Measurements from ENCODE around the gene PGM2L1. TPM values are rescaled to one million over a fixed set of nuclear protein-coding genes. Genes with fewer than 3 reads are reported as not detected.
"Not testable (repeated sequence)": the region's sequence is repeated elsewhere in the genome, so short reads cannot be mapped to it uniquely, and the experiment has no call there.

Gene PGM2L1
- total RNA-seq, 2 experiments from 2014 or later, result 8.6 to 10.5 TPM

DNA sequence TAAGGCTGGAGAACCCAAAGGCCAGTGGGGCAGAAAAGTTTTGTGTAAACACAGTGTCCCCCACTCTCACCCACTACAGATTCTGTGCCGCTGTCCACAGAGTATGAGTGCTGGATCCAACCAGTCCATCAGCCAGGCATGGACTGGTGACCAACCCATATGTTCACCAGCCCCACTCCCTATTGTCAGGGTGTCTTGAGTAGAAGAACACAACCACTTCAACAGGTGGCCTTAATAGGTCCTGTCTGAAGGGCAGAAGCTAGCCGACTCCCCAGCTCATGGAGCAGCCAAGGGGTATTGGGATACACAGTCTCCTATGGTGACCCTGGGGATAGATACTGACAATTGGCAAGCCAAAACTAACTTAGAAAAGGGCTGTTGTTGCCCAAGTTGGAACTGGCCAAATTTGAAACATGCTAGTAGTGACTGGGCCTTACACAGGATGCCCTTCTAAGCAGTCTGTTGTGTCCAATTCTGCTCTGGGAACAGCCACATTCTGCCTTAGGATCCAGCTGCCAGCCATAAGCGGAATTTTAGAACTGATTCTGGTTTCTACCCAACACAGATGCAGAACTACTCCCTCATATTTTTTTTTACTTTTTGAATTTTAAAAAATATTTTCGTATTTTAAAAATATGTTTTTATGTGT lies 19.8 kb upstream of the PGM2L1 start:
- DNase-seq, result no peak
- Mint-ChIP-seq H3K27me3 (peaks cover 6% of the 10 kb centered on the region), H3K4me3 (no peak overlapping the region), H3K36me3 (no peaks in the 10 kb centered on the region), H3K4me1 (peaks cover 10% of the 10 kb centered on the region), H3K9me3 (no peaks in the 10 kb centered on the region), H3K27ac (no peak overlapping the region)
- POLR2A ChIA-PET, result no interaction called here
- ATAC-seq (ENCODE audit: low read depth), result no peak

DNA sequence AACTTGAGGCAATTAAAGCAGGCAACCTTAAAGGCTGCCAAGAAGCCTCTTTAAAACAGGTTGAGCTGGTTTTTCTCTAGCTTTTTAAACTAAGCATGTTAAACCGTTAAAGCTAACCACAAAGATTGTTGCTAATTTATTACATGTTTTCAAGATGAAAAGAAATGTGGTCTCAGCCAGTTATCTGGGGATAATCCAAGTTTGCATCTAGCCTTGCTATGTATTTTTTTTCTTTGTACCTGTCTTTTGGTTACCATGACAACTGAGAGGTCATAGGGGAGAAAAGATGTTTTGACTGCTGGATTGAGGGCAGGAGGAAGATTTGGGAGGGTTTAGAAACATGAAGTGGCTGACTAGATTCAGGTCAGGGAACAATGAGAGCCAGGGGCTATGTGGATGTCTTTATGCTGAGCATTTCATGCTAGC lies 19.2 kb upstream of the PGM2L1 start:
- DNase-seq, result no peak
- POLR2A ChIA-PET, result interaction anchor here (0.5 kb wide), 1 partner anchor 76 kb away, joined by 4 read pairs; no protein-coding TSS in a partner anchor
- Mint-ChIP-seq H3K27ac (no peak overlapping the region), H3K9me3 (no peaks in the 10 kb centered on the region), H3K36me3 (no peaks in the 10 kb centered on the region), H3K27me3 (peaks cover 6% of the 10 kb centered on the region), H3K4me1 (peaks cover 10% of the 10 kb centered on the region), H3K4me3 (no peak overlapping the region)
- ATAC-seq (ENCODE audit: low read depth), result no peak

DNA sequence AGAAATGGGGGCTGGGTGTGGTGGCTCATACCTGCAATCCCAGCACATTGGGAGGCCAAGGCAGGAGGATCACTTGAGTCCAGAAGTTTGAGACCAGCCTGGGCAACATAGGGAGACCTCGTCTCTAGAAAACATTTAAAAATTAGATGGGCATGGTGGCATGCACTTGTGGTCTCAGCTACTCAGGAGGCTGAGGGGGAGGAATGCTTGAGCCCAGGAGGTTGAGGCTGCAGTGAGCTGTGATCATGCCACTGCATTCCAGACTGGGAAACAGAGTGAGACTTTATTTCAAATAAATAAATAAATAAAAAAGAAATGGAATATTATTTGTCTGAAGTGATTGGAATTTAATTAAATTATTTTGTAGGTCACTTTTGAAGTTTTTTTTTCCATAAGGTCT lies 18.7 kb upstream of the PGM2L1 start:
- H3K27me3 Mint-ChIP-seq; H3K4me3 Mint-ChIP-seq; H3K9me3 Mint-ChIP-seq; H3K36me3 Mint-ChIP-seq; DNase-seq; H3K27ac Mint-ChIP-seq; ATAC-seq (ENCODE audit: low read depth): not testable (repeated sequence)
- POLR2A ChIA-PET, result interaction anchor here (0.5 kb wide), 1 partner anchor 76 kb away, joined by 4 read pairs; no protein-coding TSS in a partner anchor
- peaks cover 10% of the 10 kb centered on the region for H3K4me1 Mint-ChIP-seq

GRCh38 chr11:74412733-74413359 lies 14.6 kb upstream of the PGM2L1 start:
- H3K4me3 Mint-ChIP-seq, result no peak overlapping the region
- H3K27ac Mint-ChIP-seq, result no peak overlapping the region
- DNase-seq, result no peak
- H3K9me3 Mint-ChIP-seq, result no peaks in the 10 kb centered on the region
- no peaks in the 10 kb centered on the region for H3K36me3 Mint-ChIP-seq
- H3K4me1 Mint-ChIP-seq, result peaks cover 8% of the 10 kb centered on the region
- H3K27me3 Mint-ChIP-seq, result peaks cover 5% of the 10 kb centered on the region
- POLR2A ChIA-PET, result no interaction called here
- no peak for ATAC-seq (ENCODE audit: low read depth)

- peaks cover 5% of the 10 kb centered on the region for H3K4me1 Mint-ChIP-seq
- ATAC-seq (ENCODE audit: low read depth) (no peak), DNase-seq (no peak)
- H3K27ac Mint-ChIP-seq, result no peak overlapping the region
- H3K27me3 Mint-ChIP-seq, result peaks cover 5% of the 10 kb centered on the region
- H3K4me3 Mint-ChIP-seq, result no peak overlapping the region
- POLR2A ChIA-PET, result no interaction called here
- H3K36me3 Mint-ChIP-seq, result no peaks in the 10 kb centered on the region
- no peaks in the 10 kb centered on the region for H3K9me3 Mint-ChIP-seq
Measured at GRCh38 chr11:74412321-74412720, 14.1 kb upstream of the PGM2L1 start.

GRCh38 chr11:74409633-74410032 lies 11.4 kb upstream of the PGM2L1 start:
- H3K4me3 Mint-ChIP-seq, result no peak overlapping the region
- POLR2A ChIA-PET, result no interaction called here
- ATAC-seq (ENCODE audit: low read depth) (no peak), DNase-seq (no peak)
- H3K27ac Mint-ChIP-seq, result no peak overlapping the region
- no peaks in the 10 kb centered on the region for H3K9me3 Mint-ChIP-seq
- H3K4me1 Mint-ChIP-seq, result no peaks in the 10 kb centered on the region
- H3K36me3 Mint-ChIP-seq, result no peaks in the 10 kb centered on the region
- peaks cover 17% of the 10 kb centered on the region for H3K27me3 Mint-ChIP-seq

DNA sequence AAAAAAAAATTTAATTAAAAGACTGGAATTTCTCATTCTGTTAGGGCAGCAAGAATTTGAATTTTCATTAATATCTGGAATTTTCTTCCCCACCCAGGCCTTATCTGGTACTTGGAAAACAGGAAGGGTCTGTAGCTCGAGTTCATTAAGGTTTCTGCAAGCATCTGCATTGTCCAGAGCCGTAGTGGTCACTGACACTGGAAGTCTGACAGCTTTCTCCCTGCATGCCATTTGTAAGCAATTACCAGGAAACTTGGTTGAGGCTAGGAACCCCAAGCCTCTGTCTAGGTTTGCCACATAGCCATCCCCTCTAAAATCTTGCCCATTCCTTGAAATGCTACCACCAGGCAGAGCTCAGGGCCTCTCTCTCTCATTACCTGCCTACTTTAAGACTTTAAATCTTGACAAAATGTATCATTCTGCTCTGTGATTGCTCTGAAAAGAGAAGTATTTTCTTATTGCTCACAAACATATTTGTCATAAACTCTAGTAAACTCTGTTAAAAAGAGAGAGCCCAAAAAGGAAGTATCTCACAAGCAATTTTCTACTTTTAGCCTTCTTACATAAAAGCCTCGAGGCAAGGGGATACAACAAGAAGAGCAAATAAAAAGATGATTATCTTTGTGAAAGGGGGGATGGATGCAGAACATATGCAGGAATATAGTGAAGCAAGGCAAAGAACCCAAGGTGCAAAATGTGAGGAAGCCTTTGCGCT lies 5.5 kb upstream of the PGM2L1 start:
- Mint-ChIP-seq H3K4me1 (peaks cover 7% of the 10 kb centered on the region), H3K27ac (no peak overlapping the region), H3K4me3 (no peak overlapping the region), H3K27me3 (peaks cover 11% of the 10 kb centered on the region), H3K9me3 (no peaks in the 10 kb centered on the region), H3K36me3 (no peaks in the 10 kb centered on the region)
- DNase-seq (no peak), ATAC-seq (ENCODE audit: low read depth) (no peak)
- POLR2A ChIA-PET, result no interaction called here

DNA sequence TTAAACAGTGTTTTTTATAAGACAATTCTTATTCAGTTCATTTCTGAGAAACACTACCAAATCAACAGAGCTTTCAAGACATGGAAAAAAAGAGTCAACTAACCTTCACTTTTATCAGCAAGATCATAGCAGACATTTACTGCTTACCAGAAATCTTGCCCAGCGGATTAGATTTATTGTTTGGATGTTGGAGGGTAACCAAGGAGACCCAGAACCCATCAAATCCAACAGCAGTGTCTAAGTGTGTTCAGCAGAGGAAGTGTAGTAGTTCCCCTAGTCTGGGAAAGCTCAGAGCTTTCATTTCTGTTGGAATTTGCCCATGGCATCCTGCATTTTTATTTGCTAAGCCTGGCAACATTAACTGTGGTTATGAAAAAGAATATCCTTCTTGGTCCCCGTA lies 2.4 kb upstream of the PGM2L1 start:
- peaks cover 1% of the 10 kb centered on the region for H3K36me3 Mint-ChIP-seq
- DNase-seq (no peak), ATAC-seq (ENCODE audit: low read depth) (no peak)
- POLR2A ChIA-PET, result no interaction called here
- H3K4me3 Mint-ChIP-seq, result no peak overlapping the region
- no peak overlapping the region for H3K27ac Mint-ChIP-seq
- peaks cover 8% of the 10 kb centered on the region for H3K27me3 Mint-ChIP-seq
- peaks cover 10% of the 10 kb centered on the region for H3K4me1 Mint-ChIP-seq
- no peaks in the 10 kb centered on the region for H3K9me3 Mint-ChIP-seq

DNA sequence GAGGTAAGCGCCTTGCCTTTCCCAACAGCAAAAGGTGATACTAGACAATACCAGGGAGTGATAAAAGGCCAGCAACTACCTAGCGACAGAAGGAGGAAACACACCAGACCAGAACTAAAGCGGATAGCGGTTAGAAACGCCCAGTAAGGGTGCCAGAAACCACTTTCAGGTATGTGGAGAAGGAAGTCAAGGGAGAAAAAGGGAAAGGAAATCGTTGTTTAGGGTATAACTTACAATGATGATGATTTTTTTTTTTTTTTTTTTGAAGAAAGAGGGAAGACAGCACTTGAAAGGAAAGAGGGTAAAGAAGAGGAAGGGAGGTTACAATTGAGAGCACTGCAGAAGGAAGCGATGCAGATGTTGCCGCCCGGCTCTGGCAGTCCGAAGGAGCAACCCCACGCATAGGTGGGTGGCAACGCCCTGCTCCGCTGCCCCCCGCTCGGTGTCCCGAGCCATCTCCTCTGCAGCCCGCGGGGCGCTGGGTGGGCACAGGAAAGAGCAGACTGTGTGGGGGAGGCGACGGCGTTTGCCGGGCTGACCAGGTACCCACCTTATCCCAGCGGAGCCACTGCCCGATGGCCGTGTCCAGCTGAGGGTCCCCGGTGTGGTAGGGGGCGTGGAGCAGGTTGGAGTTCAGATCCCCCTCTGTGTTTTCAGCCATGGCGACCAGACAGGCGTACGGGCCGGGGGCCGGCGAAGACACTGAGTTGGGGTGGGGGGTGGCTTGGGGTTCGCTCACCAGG lies 561 bp downstream of the PGM2L1 start:
- no peaks in the 10 kb centered on the region for H3K9me3 Mint-ChIP-seq
- peak; percentile 67 for DNase-seq

DNA sequence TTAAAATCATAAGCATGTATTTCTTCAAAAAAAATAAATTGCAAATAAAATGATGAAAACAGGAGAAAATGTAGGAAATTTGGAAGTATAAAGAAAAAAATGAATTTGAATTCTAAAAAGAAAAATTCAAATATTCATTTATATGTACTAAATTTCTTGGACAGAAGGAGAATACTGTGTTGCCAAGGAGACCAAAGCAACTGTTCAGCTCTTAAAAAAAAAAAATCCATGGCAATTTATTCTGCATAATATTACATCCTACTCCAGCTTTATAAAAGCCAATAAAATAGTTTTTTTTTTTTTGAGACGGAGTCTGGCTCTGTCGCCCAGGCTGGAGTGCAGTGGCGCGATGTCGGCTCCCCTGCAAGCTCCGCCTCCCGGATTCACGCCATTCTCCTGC lies 6.0 kb downstream of the PGM2L1 start:
- no peaks in the 10 kb centered on the region for H3K27me3 Mint-ChIP-seq
- no peak overlapping the region for H3K27ac Mint-ChIP-seq
- DNase-seq (no peak), ATAC-seq (ENCODE audit: low read depth) (no peak)
- no peaks in the 10 kb centered on the region for H3K36me3 Mint-ChIP-seq
- peaks cover 11% of the 10 kb centered on the region for H3K4me1 Mint-ChIP-seq
- H3K4me3 Mint-ChIP-seq, result no peak overlapping the region
- H3K9me3 Mint-ChIP-seq, result no peaks in the 10 kb centered on the region
- POLR2A ChIA-PET, result no interaction called here

More for the DNA sequence above, 561 bp downstream of the PGM2L1 start:
- Mint-ChIP-seq H3K36me3 (peaks cover 1% of the 10 kb centered on the region), H3K4me1 (peaks cover 10% of the 10 kb centered on the region), H3K27ac (peak overlapping the region; percentile 86), H3K4me3 (peak overlapping the region; percentile 99), H3K27me3 (no peaks in the 10 kb centered on the region)
- POLR2A ChIA-PET, result interaction anchor here (0.6 to 3.1 kb wide), 4 partner anchors 9 to 343 kb away, joined by 3 to 22 read pairs (median 4); partner anchors contain the start of genes LIPT2 and POLD3
- ATAC-seq (ENCODE audit: low read depth), result peak; percentile 24

DNA sequence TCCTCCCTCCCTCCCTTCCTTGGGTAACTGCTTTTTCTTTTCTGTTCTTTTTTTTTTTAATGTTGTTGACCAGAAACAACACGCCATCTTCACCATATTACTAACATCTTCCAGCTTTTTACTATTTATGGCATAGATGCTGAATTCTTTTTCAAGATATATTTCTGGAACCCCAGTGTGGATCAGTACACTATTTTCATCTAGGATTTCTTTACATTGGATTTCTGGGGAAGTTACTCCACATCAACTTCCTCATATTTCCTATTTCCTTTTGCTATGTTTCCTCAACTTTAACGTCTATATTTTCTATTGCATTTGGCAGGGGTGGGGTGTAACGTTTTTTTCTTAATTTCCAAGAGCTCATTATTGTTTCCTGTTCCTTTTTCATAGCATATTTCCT lies 7.0 kb downstream of the PGM2L1 start:
- H3K4me1 Mint-ChIP-seq, result peaks cover 10% of the 10 kb centered on the region
- no peak overlapping the region for H3K4me3 Mint-ChIP-seq
- ATAC-seq (ENCODE audit: low read depth), result no peak
- H3K9me3 Mint-ChIP-seq, result no peaks in the 10 kb centered on the region
- DNase-seq, result no peak
- H3K27ac Mint-ChIP-seq, result no peak overlapping the region
- POLR2A ChIA-PET, result no interaction called here
- H3K36me3 Mint-ChIP-seq, result no peaks in the 10 kb centered on the region
- H3K27me3 Mint-ChIP-seq, result no peaks in the 10 kb centered on the region

- Mint-ChIP-seq H3K36me3 (no peaks in the 10 kb centered on the region), H3K9me3 (no peaks in the 10 kb centered on the region), H3K4me1 (peaks cover 10% of the 10 kb centered on the region), H3K4me3 (no peak overlapping the region), H3K27me3 (no peaks in the 10 kb centered on the region), H3K27ac (no peak overlapping the region)
- ATAC-seq (ENCODE audit: low read depth) (no peak), DNase-seq (no peak)
- POLR2A ChIA-PET, result no interaction called here
Measured at GRCh38 chr11:74390697-74391096, 7.5 kb downstream of the PGM2L1 start.

DNA sequence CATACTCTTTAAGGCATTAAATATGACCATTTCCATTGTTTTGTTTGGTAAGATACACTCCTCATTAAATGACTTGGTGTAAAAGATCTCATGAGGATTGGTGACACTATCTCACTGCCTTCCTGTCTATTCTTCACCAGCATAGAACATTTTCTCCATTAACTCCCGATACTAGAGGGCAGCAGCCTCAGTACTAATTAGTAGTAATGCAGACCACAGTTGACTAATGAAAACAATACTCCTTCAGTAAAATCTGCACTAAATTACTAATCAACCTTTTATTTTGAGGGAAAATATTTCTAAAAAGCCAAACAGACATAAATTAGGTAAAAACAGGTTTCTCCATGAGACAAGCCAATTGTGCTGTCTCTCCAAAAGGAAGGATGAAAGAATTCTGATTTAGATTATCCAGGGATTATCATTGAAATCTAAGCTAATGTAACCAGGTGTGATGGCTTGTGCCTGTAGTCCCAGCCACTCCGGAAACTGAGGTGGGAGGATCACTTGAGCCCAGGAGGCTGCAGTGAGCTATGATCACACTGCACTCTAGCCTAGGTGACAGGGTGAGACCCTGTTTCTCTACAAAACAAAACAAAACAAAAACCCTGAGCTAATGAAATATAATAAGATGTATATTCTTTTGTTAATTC lies 9.4 kb downstream of the PGM2L1 start:
- H3K9me3 Mint-ChIP-seq, result no peaks in the 10 kb centered on the region
- no peaks in the 10 kb centered on the region for H3K36me3 Mint-ChIP-seq
- DNase-seq (no peak), ATAC-seq (ENCODE audit: low read depth) (peak; percentile 80)
- no peaks in the 10 kb centered on the region for H3K27me3 Mint-ChIP-seq
- H3K4me3 Mint-ChIP-seq, result no peak overlapping the region
- POLR2A ChIA-PET, result interaction anchor here (1.0 to 1.3 kb wide), 3 partner anchors 10 to 61 kb away, joined by 3 to 4 read pairs (median 3); partner anchors contain the start of gene PGM2L1
- H3K27ac Mint-ChIP-seq, result no peak overlapping the region
- peaks cover 10% of the 10 kb centered on the region for H3K4me1 Mint-ChIP-seq
